Loucy (cell line): ENCODE results near the gene MYO1D.

Experiments used
- H2AFZ ChIP-seq: fragments of 200-600 bp; sonication (generic); 2 replicates; pipeline ENCODE4 v1.6.0; 2016; ENCODE audit warnings: antibody characterized with exemption, mild to moderate bottlenecking, low read length, moderate library complexity
- H3F3A ChIP-seq: fragments of 200-600 bp; 2 replicates; pipeline ENCODE4 v1.6.0; 2016; ENCODE audit warnings: antibody characterized with exemption, low read depth, mild to moderate bottlenecking
- H3K27me3 ChIP-seq: fragments of 200-600 bp; sonication (generic); 2 replicates; pipeline ENCODE4 v1.6.1; 2014; ENCODE audit warnings: low read length, mild to moderate bottlenecking; ENCODE audit not compliant: insufficient read depth, poor library complexity, severe bottlenecking
- H3K36me3 ChIP-seq: fragments of 200-600 bp; sonication (generic); 2 replicates; pipeline ENCODE4 v1.6.1; 2016; ENCODE audit warnings: low read length; ENCODE audit not compliant: insufficient read depth
- H3K4me1 ChIP-seq: fragments of 200-600 bp; sonication (generic); 2 replicates; pipeline ENCODE4 v1.5.1; 2014; ENCODE audit warnings: low read length, mild to moderate bottlenecking; ENCODE audit not compliant: insufficient read depth, poor library complexity, severe bottlenecking
- H3K4me2 ChIP-seq: fragments of 200-600 bp; sonication (generic); 2 replicates; pipeline ENCODE4 v1.6.0; 2014; ENCODE audit warnings: antibody characterized with exemption, low read length, low read depth, mild to moderate bottlenecking; ENCODE audit not compliant: poor library complexity, severe bottlenecking
- H3K4me3 ChIP-seq: fragments of 200-600 bp; sonication (generic); 2 replicates; pipeline ENCODE4 v1.5.1; 2014; ENCODE audit warnings: low read length, mild to moderate bottlenecking, mixed read lengths; ENCODE audit not compliant: poor library complexity, severe bottlenecking
- H3K79me2 ChIP-seq: fragments of 200-600 bp; sonication (generic); 2 replicates; pipeline ENCODE4 v1.6.1; 2014; ENCODE audit warnings: low read length; ENCODE audit not compliant: insufficient read depth
- H3K9ac ChIP-seq: fragments of 200-600 bp; sonication (generic); 2 replicates; pipeline ENCODE4 v1.6.0; 2014; ENCODE audit warnings: mild to moderate bottlenecking, low read depth, low read length, moderate library complexity; ENCODE audit not compliant: poor library complexity, severe bottlenecking
- H3K9me2 ChIP-seq: fragments of 200-600 bp; sonication (generic); replicated peaks from 2 replicates; pipeline ENCODE4 v1.6.1; 2016; ENCODE audit warnings: low read depth, low read length, mixed read lengths
- H3K9me3 ChIP-seq: fragments of 200-600 bp; sonication (generic); 2 replicates; pipeline ENCODE4 v1.6.1; 2014; ENCODE audit warnings: mild to moderate bottlenecking, antibody characterized with exemption, low read length, low read depth; ENCODE audit not compliant: insufficient read depth
- H4K20me1 ChIP-seq: fragments of 200-600 bp; sonication (generic); 2 replicates; pipeline ENCODE4 v1.6.0; 2014; ENCODE audit warnings: antibody characterized with exemption, low read length, mild to moderate bottlenecking; ENCODE audit not compliant: insufficient read depth, poor library complexity, severe bottlenecking
- EZH2phosphoT487 ChIP-seq: fragments of 200-600 bp; IDR thresholded peaks from 2 replicates; pipeline ENCODE4 v1.6.1; 2018; ENCODE audit warnings: antibody characterized with exemption, mild to moderate bottlenecking, moderate library complexity, borderline replicate concordance
- TF ChIP-seq, protein P1 (sequence below): fragments of 200-600 bp; sonication (generic); conservative IDR thresholded peaks from 2 replicates; pipeline ENCODE4 v1.5.1; 2014; ENCODE audit warnings: mild to moderate bottlenecking, antibody characterized with exemption, low read length

The MYO1D gene

DNA sequence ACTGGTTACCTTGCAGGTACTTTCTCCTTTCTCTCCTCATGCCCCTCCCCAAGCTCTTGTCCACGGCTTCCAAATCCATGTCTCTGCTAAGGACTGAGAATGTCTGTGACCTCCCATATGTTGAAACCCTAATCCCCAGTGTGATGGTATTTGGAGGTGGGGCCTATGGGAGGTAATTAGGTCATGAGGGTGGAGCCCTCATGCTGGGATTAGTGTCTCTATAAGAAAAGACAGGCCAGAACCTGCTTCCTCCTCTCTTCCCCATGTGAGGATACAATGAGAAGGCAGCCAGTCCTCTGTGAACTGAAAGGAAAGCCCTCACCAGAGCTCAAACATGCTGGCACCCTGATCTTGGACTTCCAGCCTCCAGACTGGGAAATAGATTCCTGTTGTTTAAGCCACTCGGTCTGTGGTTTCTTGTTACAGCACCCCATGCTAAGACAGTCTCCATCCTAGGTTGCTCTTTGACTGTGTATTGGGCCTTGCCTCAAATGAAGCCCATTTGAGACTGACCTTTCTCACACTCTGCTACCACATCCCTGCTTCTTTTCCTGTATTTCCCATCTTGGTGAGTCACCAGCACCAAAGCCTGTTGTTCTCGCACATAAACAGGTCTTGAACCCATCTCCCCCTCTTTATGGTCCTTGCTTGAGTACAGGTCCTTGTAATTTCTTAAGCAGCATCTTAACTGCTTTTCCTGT is 255.2 kb downstream of the MYO1D start:
- H4K20me1 ChIP-seq, result no peaks in the 10 kb centered on the region
- no peaks in the 10 kb centered on the region for H3K36me3 ChIP-seq
- H3K9me2 ChIP-seq, result no peaks in the 10 kb centered on the region
- no peaks in the 10 kb centered on the region for H3K27me3 ChIP-seq
- H3K9ac ChIP-seq, result no peak overlapping the region
- 0 out of 2 replicates have a peak overlapping the region, but pooled peaks have one; percentile 13 for H2AFZ ChIP-seq
- H3K9me3 ChIP-seq, result no peaks in the 10 kb centered on the region
- TF ChIP-seq EZH2phosphoT487, result no peak
- TF ChIP-seq, protein P1, sequence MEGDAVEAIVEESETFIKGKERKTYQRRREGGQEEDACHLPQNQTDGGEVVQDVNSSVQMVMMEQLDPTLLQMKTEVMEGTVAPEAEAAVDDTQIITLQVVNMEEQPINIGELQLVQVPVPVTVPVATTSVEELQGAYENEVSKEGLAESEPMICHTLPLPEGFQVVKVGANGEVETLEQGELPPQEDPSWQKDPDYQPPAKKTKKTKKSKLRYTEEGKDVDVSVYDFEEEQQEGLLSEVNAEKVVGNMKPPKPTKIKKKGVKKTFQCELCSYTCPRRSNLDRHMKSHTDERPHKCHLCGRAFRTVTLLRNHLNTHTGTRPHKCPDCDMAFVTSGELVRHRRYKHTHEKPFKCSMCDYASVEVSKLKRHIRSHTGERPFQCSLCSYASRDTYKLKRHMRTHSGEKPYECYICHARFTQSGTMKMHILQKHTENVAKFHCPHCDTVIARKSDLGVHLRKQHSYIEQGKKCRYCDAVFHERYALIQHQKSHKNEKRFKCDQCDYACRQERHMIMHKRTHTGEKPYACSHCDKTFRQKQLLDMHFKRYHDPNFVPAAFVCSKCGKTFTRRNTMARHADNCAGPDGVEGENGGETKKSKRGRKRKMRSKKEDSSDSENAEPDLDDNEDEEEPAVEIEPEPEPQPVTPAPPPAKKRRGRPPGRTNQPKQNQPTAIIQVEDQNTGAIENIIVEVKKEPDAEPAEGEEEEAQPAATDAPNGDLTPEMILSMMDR, result no peak
- H3K4me2 ChIP-seq, result no peak overlapping the region
- H3K4me3 ChIP-seq, result no peak overlapping the region
- no peaks in the 10 kb centered on the region for H3K79me2 ChIP-seq
- H3F3A ChIP-seq, result no peaks in the 10 kb centered on the region
- no peaks in the 10 kb centered on the region for H3K4me1 ChIP-seq

GRCh38 chr17:32615326-32615725 is 261.6 kb downstream of the MYO1D start:
- no peaks in the 10 kb centered on the region for H3K9me2 ChIP-seq

DNA sequence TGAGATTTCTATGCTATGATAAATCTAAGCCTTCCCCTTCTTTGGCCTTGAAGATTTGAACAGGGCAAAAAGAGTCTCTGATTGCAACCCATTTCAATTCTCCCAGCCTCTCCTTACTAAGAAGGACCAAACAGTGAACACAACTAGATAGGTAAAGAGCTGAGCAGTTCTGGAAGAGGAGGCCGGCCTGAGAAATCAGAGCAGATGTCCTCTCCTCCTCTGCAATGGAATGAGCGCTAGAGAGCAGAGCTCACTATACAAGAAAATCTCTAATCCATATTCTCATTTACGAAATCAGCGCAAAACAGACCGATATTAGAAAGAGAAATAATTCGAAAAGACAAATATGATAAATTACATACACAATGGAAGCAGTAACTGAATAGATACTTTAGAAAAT is 266.0 kb downstream of the MYO1D start:
- no peak for TF ChIP-seq EZH2phosphoT487
- TF ChIP-seq, protein P1, result no peak
- no peak overlapping the region for H3K4me2 ChIP-seq
- H3K9me2 ChIP-seq, result no peaks in the 10 kb centered on the region

More at GRCh38 chr17:32615326-32615725, 261.6 kb downstream of the MYO1D start:
- Histone ChIP-seq H3K27me3 (no peaks in the 10 kb centered on the region), H3K79me2 (no peaks in the 10 kb centered on the region), H3K36me3 (no peaks in the 10 kb centered on the region), H3F3A (no peaks in the 10 kb centered on the region), H3K9me3 (no peaks in the 10 kb centered on the region), H2AFZ (no peak overlapping the region), H3K4me2 (no peak overlapping the region), H3K9ac (no peak overlapping the region), H4K20me1 (no peaks in the 10 kb centered on the region), H3K4me1 (no peaks in the 10 kb centered on the region), H3K4me3 (no peak overlapping the region)
- TF ChIP-seq EZH2phosphoT487, result no peak
- TF ChIP-seq, protein P1, result no peak

More for the DNA sequence above, 266.0 kb downstream of the MYO1D start:
- H3F3A ChIP-seq, result no peaks in the 10 kb centered on the region
- H3K79me2 ChIP-seq, result no peaks in the 10 kb centered on the region
- H3K27me3 ChIP-seq, result no peaks in the 10 kb centered on the region
- H3K9ac ChIP-seq, result no peak overlapping the region
- no peak overlapping the region for H3K4me3 ChIP-seq
- no peaks in the 10 kb centered on the region for H3K4me1 ChIP-seq
- no peaks in the 10 kb centered on the region for H4K20me1 ChIP-seq
- H3K9me3 ChIP-seq, result no peaks in the 10 kb centered on the region
- H2AFZ ChIP-seq, result no peak overlapping the region
- H3K36me3 ChIP-seq, result no peaks in the 10 kb centered on the region
